Mucosa of rectum (tissue), 2 donors: ENCODE data around the gene TXNDC12.
"Not testable (repeated sequence)": the region's sequence is repeated elsewhere in the genome, so short reads cannot be mapped to it uniquely, and the experiment has no call there.

Source experiments
- H3K27ac ChIP-seq, 2 donors: one replicate each; pipeline ENCODE4 v1.7.0; 2013; ENCODE audit warnings: inconsistent platforms in 2 of 2, low read depth in 2 of 2, low read length in 2 of 2
- H3K27me3 ChIP-seq, 2 donors: one replicate each; pipeline ENCODE4 v1.7.0; 2013; ENCODE audit warnings: low read length in 2 of 2; ENCODE audit not compliant: control insufficient read depth in 2 of 2, insufficient read depth in 2 of 2
- H3K36me3 ChIP-seq, 2 donors: one replicate each; pipeline ENCODE4 v1.7.0; 2013; ENCODE audit warnings: low read length in 2 of 2; ENCODE audit not compliant: control insufficient read depth in 2 of 2, insufficient read depth in 2 of 2
- H3K4me1 ChIP-seq, 2 donors: one replicate each; pipeline ENCODE4 v1.7.0; 2013; ENCODE audit warnings: low read length in 2 of 2, mild to moderate bottlenecking in 1 of 2; ENCODE audit not compliant: control insufficient read depth in 2 of 2, insufficient read depth in 2 of 2
- H3K4me3 ChIP-seq, 2 donors: one replicate each; pipeline ENCODE4 v1.7.0; 2013; ENCODE audit warnings: low read length in 2 of 2
- H3K9ac ChIP-seq, 2 donors: one replicate each; pipeline ENCODE4 v1.7.0; 2013; ENCODE audit warnings: low read length in 2 of 2, low read depth in 1 of 2, mild to moderate bottlenecking in 1 of 2
- H3K9me3 ChIP-seq, 2 donors: one replicate each; pipeline ENCODE4 v1.7.0; 2013; ENCODE audit warnings: low read length in 2 of 2; ENCODE audit not compliant: control insufficient read depth in 2 of 2
- donor health status: healthy.
- donor health status: Normal muscosa, but diverticular disease.

The TXNDC12 gene

GRCh38 chr1:52053862-52054261 is 1.1 kb downstream of the TXNDC12 start:
- Histone ChIP-seq H3K9ac (peak overlapping the region in 1 of 2 donors; percentile 38), H3K4me1 (peaks cover 16 to 26% of the 10 kb centered on the region in 2 donors), H3K4me3 (peak overlapping the region in 1 of 2 donors; percentile 98), H3K36me3 (peaks cover 4 to 5% of the 10 kb centered on the region in 2 donors), H3K27ac (no peak overlapping the region), H3K27me3 (no peaks in the 10 kb centered on the region), H3K9me3 (no peaks in the 10 kb centered on the region)

GRCh38 chr1:52049337-52049736 is 5.7 kb downstream of the TXNDC12 start:
- H3K27ac ChIP-seq, H3K4me3 ChIP-seq, H3K9ac ChIP-seq, H3K36me3 ChIP-seq, H3K9me3 ChIP-seq, H3K27me3 ChIP-seq, H3K4me1 ChIP-seq: not testable (repeated sequence)

DNA sequence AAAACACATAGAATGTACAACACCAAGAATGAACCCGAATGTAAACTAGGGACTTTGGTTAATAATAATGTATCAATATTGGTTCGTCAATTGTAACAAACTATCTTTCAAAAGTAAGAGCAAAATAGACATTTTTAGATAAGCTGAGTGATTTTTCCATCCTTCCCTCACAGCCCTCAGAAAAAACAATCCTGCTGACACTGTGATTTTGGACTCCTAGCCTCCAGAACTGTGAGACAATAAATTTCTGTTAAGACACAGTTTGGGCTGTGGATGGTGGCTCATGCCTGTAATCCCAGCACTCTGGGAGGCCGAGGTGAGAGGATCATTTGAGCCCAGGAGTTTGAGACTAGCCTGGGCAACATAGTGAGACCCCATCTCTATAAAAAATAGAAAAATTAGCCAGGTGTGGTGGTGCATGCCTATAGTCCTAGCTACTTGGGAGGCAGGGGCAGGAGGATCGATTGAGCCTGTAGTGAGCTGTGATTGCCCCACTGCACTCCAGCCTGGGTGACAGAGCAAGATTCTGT is 9.3 kb downstream of the TXNDC12 start:
- not testable (repeated sequence) for H3K27me3 ChIP-seq, H3K4me3 ChIP-seq, H3K9ac ChIP-seq, H3K4me1 ChIP-seq, H3K9me3 ChIP-seq, H3K27ac ChIP-seq
- H3K36me3 ChIP-seq, result peaks cover 0 to 11% of the 10 kb centered on the region in 2 donors

DNA sequence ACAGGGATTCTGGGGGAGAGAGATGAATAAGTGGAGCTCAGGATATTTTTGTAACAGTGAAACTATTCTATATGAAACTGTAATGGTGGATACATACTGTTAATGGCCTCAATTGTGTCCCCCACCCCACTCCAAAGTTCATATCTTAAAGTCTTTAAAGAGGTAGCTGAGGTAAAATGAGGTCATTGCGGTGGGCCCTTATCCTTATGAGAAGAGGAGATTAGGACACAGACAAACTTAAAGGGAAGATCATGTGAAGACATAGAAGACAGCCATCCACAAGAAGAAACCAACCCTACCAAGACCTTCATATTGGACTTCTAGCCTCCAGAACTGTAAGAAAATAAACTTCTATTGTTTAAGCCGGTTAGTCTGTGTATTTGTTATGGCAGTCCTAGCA is 9.8 kb downstream of the TXNDC12 start:
- H3K9ac ChIP-seq, result no peak overlapping the region
- no peaks in the 10 kb centered on the region for H3K4me1 ChIP-seq
- no peak overlapping the region for H3K27ac ChIP-seq
- H3K36me3 ChIP-seq, result peaks cover 0 to 11% of the 10 kb centered on the region in 2 donors
- H3K27me3 ChIP-seq, result no peaks in the 10 kb centered on the region
- H3K4me3 ChIP-seq, result no peak overlapping the region
- no peaks in the 10 kb centered on the region for H3K9me3 ChIP-seq

- H3K27ac ChIP-seq, result no peak overlapping the region
These were observed 13.3 kb downstream of the TXNDC12 start for GRCh38 chr1:52041551-52042185.

GRCh38 chr1:52037909-52038308 is 17.1 kb downstream of the TXNDC12 start:
- no peak overlapping the region for H3K9ac ChIP-seq
- H3K4me3 ChIP-seq, result no peak overlapping the region
- no peaks in the 10 kb centered on the region for H3K27me3 ChIP-seq
- H3K4me1 ChIP-seq, result peaks cover 7 to 10% of the 10 kb centered on the region in 2 donors
- H3K9me3 ChIP-seq, result no peaks in the 10 kb centered on the region
- peaks cover 2 to 11% of the 10 kb centered on the region in 2 donors for H3K36me3 ChIP-seq
- no peak overlapping the region for H3K27ac ChIP-seq

More at GRCh38 chr1:52041551-52042185, 13.3 kb downstream of the TXNDC12 start:
- Histone ChIP-seq H3K4me3 (no peak overlapping the region), H3K4me1 (peaks cover 6% of the 10 kb centered on the region in 2 donors), H3K27me3 (no peaks in the 10 kb centered on the region), H3K36me3 (peaks cover 2 to 15% of the 10 kb centered on the region in 2 donors), H3K9ac (no peak overlapping the region), H3K9me3 (no peaks in the 10 kb centered on the region)

- H3K27ac ChIP-seq, result no peak overlapping the region
- H3K4me3 ChIP-seq, result no peak overlapping the region
- no peaks in the 10 kb centered on the region for H3K27me3 ChIP-seq
- no peak overlapping the region for H3K9ac ChIP-seq
- peaks cover 12 to 15% of the 10 kb centered on the region in 2 donors for H3K4me1 ChIP-seq
- H3K9me3 ChIP-seq, result no peaks in the 10 kb centered on the region
- H3K36me3 ChIP-seq, result peaks cover 2 to 11% of the 10 kb centered on the region in 2 donors
These were observed 17.6 kb downstream of the TXNDC12 start for GRCh38 chr1:52037402-52037814.

GRCh38 chr1:52034050-52034384 is 21.0 kb downstream of the TXNDC12 start:
- H3K27ac ChIP-seq, result peak overlapping the region; percentile 84 to 92
- H3K9me3 ChIP-seq, result no peaks in the 10 kb centered on the region
- H3K4me3 ChIP-seq, result peak overlapping the region; percentile 90 to 96
- H3K36me3 ChIP-seq, result peaks cover 3 to 4% of the 10 kb centered on the region in 2 donors
- peaks cover 21 to 30% of the 10 kb centered on the region in 2 donors for H3K4me1 ChIP-seq
- H3K9ac ChIP-seq, result peak overlapping the region; percentile 86 to 94
- no peaks in the 10 kb centered on the region for H3K27me3 ChIP-seq

- H3K36me3 ChIP-seq, result peaks cover 3 to 4% of the 10 kb centered on the region in 2 donors
- H3K4me1 ChIP-seq, result peaks cover 21 to 30% of the 10 kb centered on the region in 2 donors
- H3K27ac ChIP-seq, result peak within 1 kb of the TSS; percentile 84 to 92
These were observed 21.6 kb downstream of the TXNDC12 start, which contains the start of gene KTI12 for GRCh38 chr1:52033190-52034049. TSS of gene KTI12 (minus strand) at chr1:52033810. CDS start at chr1:52033761, 49 bp downstream.

GRCh38 chr1:52032785-52033131 is 22.2 kb downstream of the TXNDC12 start:
- Histone ChIP-seq H3K4me3 (peak overlapping the region; percentile 90 to 96), H3K9me3 (no peaks in the 10 kb centered on the region), H3K4me1 (peaks cover 19 to 32% of the 10 kb centered on the region in 2 donors), H3K27ac (peak overlapping the region; percentile 84 to 92), H3K36me3 (peaks cover 3 to 4% of the 10 kb centered on the region in 2 donors), H3K27me3 (no peaks in the 10 kb centered on the region), H3K9ac (peak overlapping the region; percentile 86 to 94)

More at GRCh38 chr1:52033190-52034049, 21.6 kb downstream of the TXNDC12 start, which contains the start of gene KTI12:
- peak within 1 kb of the TSS; percentile 90 to 96 for H3K4me3 ChIP-seq
- peak within 1 kb of the TSS; percentile 86 to 94 for H3K9ac ChIP-seq
- no peaks in the 10 kb centered on the region for H3K27me3 ChIP-seq
- H3K9me3 ChIP-seq, result no peaks in the 10 kb centered on the region
